Panc1 (cell line): ENCODE results near the gene ERMP1. TPM values are rescaled to one million over a fixed set of nuclear protein-coding genes. Genes with fewer than 3 reads are reported as not detected.

Source experiments
- ATAC-seq: fragments of 200-7000 bp; cut with Tn5 transposase; 2 replicates; pipeline ENCODE4 v1.9.1; 2020; ENCODE audit warnings: mild to moderate bottlenecking, moderate library complexity
- BruUV-seq: library from RNA; stranded (reverse); fragments of 400-500 nt; replicated peaks from 2 replicates; lab custom pipeline; 2021; lab: Mats Ljungman, UMichigan
- CTCF ChIA-PET: fragments of 300-600 bp; sonication (Branson Sonifier 250); formaldehyde crosslinking; loops from one replicate; lab custom pipeline; 2022; ENCODE audit warnings: antibody characterized with exemption; lab: Charles Lee
- POLR2A ChIA-PET: fragments of 300-600 bp; sonication (Branson Sonifier 250); formaldehyde crosslinking; loops from one replicate; lab custom pipeline; 2022; ENCODE audit warnings: antibody characterized with exemption; lab: Charles Lee
- DNase-seq: peaks from one replicate; pipeline ENCODE4 v3.0.0-alpha.2; 2010; ENCODE audit warnings: low read depth, low spot score
- H3K27ac ChIP-seq: 2 replicates; pipeline ENCODE4 v1.5.1; 2011; ENCODE audit warnings: mild to moderate bottlenecking, low read length, inconsistent platforms
- H3K27me3 ChIP-seq: fragments of 200-500 bp; sonication (Bioruptor generic); 2 replicates; pipeline ENCODE4 v1.6.0; 2014; ENCODE audit warnings: low read length, inconsistent platforms; ENCODE audit not compliant: control insufficient read depth, insufficient read depth
- H3K36me3 ChIP-seq: fragments of 200-500 bp; sonication (Bioruptor generic); 2 replicates; pipeline ENCODE4 v1.5.1; 2014; ENCODE audit warnings: inconsistent platforms, mild to moderate bottlenecking, low read length, moderate library complexity; ENCODE audit not compliant: control insufficient read depth, insufficient read depth
- H3K4me1 ChIP-seq: 2 replicates; pipeline ENCODE4 v1.5.1; 2011; ENCODE audit warnings: inconsistent platforms, mild to moderate bottlenecking, low read length, moderate library complexity; ENCODE audit not compliant: control insufficient read depth, insufficient read depth
- H3K4me3 ChIP-seq, 2 experiments: 2 replicates each; pipeline ENCODE4 v1.5.1; 2011 to 2012; ENCODE audit warnings: low read depth in 2 of 2, low read length in 2 of 2, mild to moderate bottlenecking in 2 of 2, inconsistent platforms in 1 of 2, moderate library complexity in 1 of 2
- H3K9me3 ChIP-seq: fragments of 200-500 bp; sonication (Bioruptor generic); 2 replicates; pipeline ENCODE4 v1.5.1; 2014; ENCODE audit warnings: low read depth, mild to moderate bottlenecking, inconsistent platforms, low read length, moderate library complexity; ENCODE audit not compliant: control insufficient read depth, insufficient read depth
- POLR2AphosphoS5 ChIP-seq: IDR thresholded peaks from 2 replicates; pipeline ENCODE4 v1.6.1; 2012; ENCODE audit warnings: mild to moderate bottlenecking, low read depth, low read length, moderate library complexity
- SIN3A ChIP-seq: IDR thresholded peaks from 2 replicates; pipeline ENCODE4 v1.6.1; 2012; ENCODE audit warnings: low read depth, mild to moderate bottlenecking, low read length, moderate library complexity, borderline replicate concordance; ENCODE audit not compliant: insufficient read depth
- TCF7L2 ChIP-seq: IDR thresholded peaks from 2 replicates; pipeline ENCODE4 v1.6.1; 2011; ENCODE audit warnings: mild to moderate bottlenecking, low read depth, low read length, inconsistent platforms
- in situ Hi-C: cut with HindIII; loops from 2 replicates; pipeline ENCODE4 v1.10.0; 2016; ENCODE audit warnings: low sequenced_read_pairs, low pct_unique_long_range_greater_than_20kb
- intact Hi-C: fragments of 100-400 bp; cut with micrococcal nuclease; formaldehyde crosslinking; loops from one replicate; pipeline ENCODE4 v1.10.0; 2022; ENCODE audit not compliant: unreplicated experiment
- total RNA-seq: library from RNA; stranded (reverse); gene quantifications from one replicate; pipeline ENCODE4 v1.2.1, GENCODE V29; 2021; ENCODE audit not compliant: unreplicated experiment
- TF ChIP-seq, protein P1 (sequence below), 2 experiments: IDR thresholded peaks; 2 replicates each; pipeline ENCODE4 v1.6.1; 2011 to 2012; ENCODE audit warnings: low read depth in 2 of 2, control low read depth in 1 of 2, low read length in 1 of 2, mild to moderate bottlenecking in 1 of 2, moderate library complexity in 1 of 2; ENCODE audit not compliant: insufficient read depth in 1 of 2
- TF ChIP-seq, protein P2 (sequence below): fragments of 450-650 bp; IDR thresholded peaks from 2 replicates; pipeline ENCODE4 v1.5.1; 2017; ENCODE audit warnings: mild to moderate bottlenecking

The ERMP1 gene
- total RNA-seq, 1 experiment from 2014 or later = 38.4 TPM

DNA sequence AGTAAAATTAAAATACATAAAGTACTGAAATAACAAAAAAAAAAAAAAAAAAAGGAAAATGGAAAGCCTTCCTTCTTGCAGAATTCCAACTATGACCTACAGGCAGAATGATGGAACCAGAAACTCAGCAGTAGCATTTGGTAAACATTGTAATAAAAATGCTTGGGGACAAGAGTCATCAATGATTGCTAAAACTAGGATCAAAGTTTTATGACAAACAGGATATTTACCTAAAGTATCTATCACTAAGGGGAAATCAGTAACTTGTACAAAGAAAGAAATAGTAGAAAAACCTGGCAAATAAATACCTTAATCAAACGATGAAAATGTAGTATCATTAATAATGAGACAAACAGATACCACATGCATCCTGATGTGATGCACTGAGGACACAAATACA lies 17.5 kb downstream of the ERMP1 start:
- POLR2A ChIA-PET = no interaction called here
- ATAC-seq (no peak), DNase-seq (no peak)
- H3K36me3 ChIP-seq = no peaks in the 10 kb centered on the region; the same call in 1 of the 2 replicates
- BruUV-seq = no TSS peak
- H3K9me3 ChIP-seq = no peaks in the 10 kb centered on the region
- H3K4me3 ChIP-seq = no peak overlapping the region
- H3K27ac ChIP-seq = no peak overlapping the region
- no peaks in the 10 kb centered on the region for H3K4me1 ChIP-seq
- CTCF ChIA-PET = no interaction called here
- in situ Hi-C loops (no loop called here), intact Hi-C loops (no loop called here)
- TF ChIP-seq, protein P1, sequence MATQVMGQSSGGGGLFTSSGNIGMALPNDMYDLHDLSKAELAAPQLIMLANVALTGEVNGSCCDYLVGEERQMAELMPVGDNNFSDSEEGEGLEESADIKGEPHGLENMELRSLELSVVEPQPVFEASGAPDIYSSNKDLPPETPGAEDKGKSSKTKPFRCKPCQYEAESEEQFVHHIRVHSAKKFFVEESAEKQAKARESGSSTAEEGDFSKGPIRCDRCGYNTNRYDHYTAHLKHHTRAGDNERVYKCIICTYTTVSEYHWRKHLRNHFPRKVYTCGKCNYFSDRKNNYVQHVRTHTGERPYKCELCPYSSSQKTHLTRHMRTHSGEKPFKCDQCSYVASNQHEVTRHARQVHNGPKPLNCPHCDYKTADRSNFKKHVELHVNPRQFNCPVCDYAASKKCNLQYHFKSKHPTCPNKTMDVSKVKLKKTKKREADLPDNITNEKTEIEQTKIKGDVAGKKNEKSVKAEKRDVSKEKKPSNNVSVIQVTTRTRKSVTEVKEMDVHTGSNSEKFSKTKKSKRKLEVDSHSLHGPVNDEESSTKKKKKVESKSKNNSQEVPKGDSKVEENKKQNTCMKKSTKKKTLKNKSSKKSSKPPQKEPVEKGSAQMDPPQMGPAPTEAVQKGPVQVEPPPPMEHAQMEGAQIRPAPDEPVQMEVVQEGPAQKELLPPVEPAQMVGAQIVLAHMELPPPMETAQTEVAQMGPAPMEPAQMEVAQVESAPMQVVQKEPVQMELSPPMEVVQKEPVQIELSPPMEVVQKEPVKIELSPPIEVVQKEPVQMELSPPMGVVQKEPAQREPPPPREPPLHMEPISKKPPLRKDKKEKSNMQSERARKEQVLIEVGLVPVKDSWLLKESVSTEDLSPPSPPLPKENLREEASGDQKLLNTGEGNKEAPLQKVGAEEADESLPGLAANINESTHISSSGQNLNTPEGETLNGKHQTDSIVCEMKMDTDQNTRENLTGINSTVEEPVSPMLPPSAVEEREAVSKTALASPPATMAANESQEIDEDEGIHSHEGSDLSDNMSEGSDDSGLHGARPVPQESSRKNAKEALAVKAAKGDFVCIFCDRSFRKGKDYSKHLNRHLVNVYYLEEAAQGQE (IDR thresholded peaks at IDR 0.05; ENCODE audit: insufficient read depth in 1 of 2, low read depth in 2 of 2, low read length in 1 of 2) = no peak
- TF ChIP-seq TCF7L2 = no peak
- no peak for TF ChIP-seq POLR2AphosphoS5
- no peak for TF ChIP-seq SIN3A
- TF ChIP-seq, protein P2, sequence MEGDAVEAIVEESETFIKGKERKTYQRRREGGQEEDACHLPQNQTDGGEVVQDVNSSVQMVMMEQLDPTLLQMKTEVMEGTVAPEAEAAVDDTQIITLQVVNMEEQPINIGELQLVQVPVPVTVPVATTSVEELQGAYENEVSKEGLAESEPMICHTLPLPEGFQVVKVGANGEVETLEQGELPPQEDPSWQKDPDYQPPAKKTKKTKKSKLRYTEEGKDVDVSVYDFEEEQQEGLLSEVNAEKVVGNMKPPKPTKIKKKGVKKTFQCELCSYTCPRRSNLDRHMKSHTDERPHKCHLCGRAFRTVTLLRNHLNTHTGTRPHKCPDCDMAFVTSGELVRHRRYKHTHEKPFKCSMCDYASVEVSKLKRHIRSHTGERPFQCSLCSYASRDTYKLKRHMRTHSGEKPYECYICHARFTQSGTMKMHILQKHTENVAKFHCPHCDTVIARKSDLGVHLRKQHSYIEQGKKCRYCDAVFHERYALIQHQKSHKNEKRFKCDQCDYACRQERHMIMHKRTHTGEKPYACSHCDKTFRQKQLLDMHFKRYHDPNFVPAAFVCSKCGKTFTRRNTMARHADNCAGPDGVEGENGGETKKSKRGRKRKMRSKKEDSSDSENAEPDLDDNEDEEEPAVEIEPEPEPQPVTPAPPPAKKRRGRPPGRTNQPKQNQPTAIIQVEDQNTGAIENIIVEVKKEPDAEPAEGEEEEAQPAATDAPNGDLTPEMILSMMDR = no peak
- no peaks in the 10 kb centered on the region for H3K27me3 ChIP-seq

DNA sequence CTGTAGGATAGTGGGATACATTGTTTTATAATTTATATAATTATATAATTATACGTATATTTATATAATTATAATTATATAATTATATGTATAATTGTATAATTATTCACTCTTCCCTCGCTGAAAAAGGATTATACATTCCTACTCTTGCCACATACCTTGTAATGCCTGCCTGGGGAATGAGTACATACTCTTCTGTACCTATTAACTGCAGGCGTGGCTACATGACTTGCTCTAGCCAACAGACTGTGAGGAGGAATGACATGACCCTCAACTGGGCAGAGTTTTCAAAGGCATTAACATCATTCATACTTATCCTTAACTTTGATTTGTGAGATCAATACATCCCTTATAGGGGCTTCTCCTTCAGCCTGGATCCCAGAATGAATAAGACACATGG lies 19.1 kb downstream of the ERMP1 start:
- ChIA-PET POLR2A (no interaction called here), CTCF (no interaction called here)
- no peaks in the 10 kb centered on the region; the same call in 1 of the 2 replicates for H3K36me3 ChIP-seq
- in situ Hi-C loops (no loop called here), intact Hi-C loops (no loop called here)
- H3K27me3 ChIP-seq = no peaks in the 10 kb centered on the region
- DNase-seq = no peak
- H3K4me3 ChIP-seq = no peak overlapping the region
- H3K9me3 ChIP-seq = no peaks in the 10 kb centered on the region
- ATAC-seq = no peak
- no peaks in the 10 kb centered on the region for H3K4me1 ChIP-seq
- BruUV-seq = no TSS peak
- TF ChIP-seq SIN3A = no peak
- TF ChIP-seq TCF7L2 = no peak
- TF ChIP-seq, protein P2 = no peak
- H3K27ac ChIP-seq = no peak overlapping the region
